NCI-H226 (cell line): Measurements from ENCODE around the gene HOXC11.

Experiments used
- DNase-seq: peaks from one replicate; pipeline ENCODE4 v3.0.0-alpha.2; 2015

The HOXC11 gene

GRCh38 chr12:53986686-53987483 lies 14.0 kb downstream of the HOXC11 start:
- DNase-seq, result no peak

- no peak for DNase-seq
Measured at GRCh38 chr12:53987787-53988230, 14.9 kb downstream of the HOXC11 start.

GRCh38 chr12:53988541-53989226 lies 15.8 kb downstream of the HOXC11 start:
- no peak for DNase-seq

DNA sequence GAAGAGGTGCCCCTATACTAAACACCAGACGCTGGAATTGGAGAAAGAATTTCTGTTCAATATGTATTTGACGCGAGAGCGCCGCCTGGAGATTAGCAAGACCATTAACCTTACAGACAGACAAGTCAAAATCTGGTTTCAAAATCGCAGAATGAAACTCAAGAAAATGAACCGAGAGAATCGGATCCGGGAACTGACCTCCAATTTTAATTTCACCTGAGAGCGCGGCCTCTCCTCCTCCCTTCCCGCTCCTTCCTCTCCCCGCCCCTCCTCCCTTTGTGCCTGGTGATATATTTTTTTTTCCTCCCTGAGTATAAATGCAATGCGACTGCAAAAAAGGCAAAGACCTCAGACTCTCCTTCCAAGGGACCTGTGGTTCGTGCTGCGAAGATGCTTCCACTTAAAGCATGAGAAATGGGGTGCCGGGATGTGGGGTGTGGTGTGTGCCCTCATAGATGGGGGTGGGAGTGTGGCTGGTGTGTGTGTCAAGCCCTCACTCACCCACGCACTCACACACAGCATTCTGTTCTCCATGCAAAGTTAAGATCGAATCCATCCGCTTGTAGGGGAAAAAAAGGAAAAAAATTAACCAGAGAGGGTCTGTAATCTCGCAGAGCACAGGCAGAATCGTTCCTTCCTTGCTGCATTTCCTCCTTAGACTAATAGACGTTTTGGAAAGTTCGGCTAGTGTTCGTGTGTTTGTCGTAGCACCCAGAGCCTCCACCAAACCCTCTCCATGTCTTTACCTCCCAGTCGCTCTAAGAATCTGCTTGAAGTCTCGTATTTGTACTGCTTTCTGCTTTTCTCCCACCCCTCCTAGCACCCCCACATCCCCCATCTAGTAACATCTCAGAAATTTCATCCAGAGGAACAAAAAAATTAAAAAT lies 16.5 kb downstream of the HOXC11 start:
- DNase-seq, result peak; percentile 43

- no peak for DNase-seq
Measured at GRCh38 chr12:53990311-53991076, 17.6 kb downstream of the HOXC11 start.

DNA sequence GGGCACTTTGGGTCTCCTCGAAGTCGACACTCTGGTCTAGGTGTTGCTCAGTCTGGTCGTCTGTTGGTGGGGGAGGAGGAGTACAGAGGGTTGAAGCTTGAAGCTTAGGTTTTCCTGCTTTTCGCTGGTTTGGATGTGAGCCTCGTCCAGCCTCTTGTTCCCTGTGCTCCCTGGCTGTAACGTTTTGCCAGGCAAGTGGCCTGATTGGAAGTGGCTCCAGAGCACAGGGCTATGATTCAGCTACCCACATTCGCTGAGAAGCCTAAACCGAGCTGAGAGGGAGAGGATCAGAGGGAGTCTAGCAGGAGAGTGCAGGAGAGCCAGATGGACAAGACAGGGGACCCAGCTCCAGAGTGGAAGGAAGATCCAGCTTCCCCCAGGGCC lies 18.1 kb downstream of the HOXC11 start:
- DNase-seq, result no peak

DNA sequence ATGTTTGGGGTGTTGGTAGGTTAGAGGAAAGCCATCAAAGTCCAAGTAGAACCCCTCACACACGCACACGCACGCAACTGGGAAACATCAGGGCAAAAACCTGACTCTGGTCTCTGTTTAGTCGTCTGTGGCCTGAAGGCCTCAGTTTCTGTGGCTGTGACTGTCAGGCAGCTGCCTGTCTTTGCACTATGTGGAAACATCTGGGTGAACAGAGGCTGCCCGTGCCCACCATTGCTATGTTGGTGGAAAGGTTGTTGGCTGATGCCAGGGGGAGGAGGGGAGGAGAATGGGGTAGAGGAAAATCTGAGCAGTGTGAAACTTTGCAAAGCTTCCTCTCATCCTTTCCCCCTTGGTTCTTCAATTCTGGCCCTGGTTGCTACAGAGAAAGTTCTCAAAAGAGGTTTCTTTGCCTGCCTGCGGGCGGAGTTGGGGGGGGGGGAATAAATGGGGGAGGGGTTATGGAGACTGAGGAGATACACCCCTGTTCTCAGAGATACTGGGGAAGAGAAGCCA lies 19.5 kb downstream of the HOXC11 start:
- no peak for DNase-seq

DNA sequence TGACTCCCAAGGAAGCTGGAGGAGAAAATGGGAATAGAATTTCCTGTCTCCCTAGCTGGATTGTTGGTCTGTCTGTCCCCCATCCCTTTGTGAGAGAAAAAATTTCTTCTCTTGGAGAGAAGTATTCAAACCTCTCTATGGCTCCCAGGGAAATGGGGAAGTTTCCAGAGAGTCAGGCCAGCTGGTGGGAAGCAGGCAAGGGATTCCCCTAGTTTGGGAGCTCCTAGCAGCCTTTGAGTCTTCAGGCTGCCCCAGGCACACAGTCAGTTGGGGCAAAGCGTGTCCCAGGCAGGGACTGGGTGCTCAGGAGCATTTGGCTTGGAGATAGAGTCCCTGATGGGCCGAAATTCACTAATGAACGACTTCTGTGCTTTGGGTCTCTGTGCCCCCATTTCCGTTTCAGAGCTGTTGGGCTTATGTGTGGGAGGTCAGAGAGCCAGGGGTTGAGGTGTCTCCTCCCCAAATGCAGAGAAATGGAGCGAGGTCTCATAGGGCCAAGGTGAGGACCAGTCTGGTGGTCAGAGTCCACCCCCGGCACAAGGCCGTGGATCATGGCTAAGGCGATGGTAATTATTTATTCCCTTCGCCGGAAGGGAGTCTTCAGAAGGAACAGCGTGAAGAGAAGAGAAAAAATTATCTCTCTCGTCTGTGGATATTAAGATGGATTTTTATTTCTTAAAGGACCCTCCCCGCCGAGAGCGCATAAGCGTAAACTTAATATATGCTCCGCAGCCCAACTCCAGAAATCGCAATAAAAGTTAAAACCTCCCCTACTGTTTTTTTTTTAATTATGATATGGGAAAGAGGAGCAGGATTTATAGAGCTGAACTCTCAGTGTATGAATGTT lies 20.5 kb downstream of the HOXC11 start:
- DNase-seq, result no peak

DNA sequence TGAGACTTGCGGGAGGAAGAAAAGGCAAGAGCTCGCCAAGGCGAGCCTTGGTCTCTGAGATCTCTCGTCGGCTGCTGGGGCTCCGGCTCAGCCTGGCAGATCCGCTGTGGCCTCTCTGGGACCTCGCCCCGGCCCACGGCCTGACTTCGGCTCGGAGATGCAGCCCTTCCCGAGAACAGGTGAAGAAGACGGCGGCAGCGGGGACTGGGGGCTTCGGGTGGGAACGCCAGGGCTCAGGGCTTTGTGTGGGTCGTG lies 21.0 kb downstream of the HOXC11 start:
- no peak for DNase-seq

DNA sequence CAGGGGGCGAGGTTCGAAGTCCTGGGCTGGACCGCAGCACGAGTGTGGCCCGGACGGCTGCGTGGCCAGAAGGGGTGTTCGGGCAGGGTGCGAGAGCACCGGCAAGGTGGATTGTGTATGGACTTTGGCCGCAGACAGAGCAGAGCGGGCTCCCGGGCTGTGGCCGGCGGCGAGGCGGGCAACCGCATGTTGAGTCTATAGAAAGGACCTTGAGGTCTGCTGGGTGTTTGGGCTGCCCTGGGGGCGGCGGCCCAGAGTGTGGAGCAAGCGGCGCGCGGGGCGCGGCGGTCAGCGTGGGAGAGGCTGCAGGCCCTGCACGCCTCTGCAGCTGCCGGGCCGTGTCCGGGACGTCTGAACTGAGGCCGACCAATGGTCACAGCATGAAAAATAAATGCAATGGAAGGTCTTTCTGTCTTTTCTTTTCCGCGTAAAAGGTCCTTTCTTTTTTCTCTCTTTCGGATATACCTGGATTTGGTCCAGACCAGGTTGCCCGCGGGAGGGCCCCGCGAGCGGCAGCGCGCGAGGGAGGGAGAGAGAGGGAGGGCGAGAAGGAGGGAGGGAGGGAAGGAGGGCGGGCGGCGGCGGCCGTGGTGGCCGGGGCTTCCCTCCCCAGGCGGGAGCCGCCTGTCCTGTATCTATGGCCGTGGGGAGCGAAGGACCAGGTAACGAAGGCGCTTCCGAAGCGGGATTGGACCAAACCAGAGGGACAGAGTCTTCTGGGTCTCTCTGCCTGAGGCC lies 21.5 kb downstream of the HOXC11 start:
- DNase-seq, result no peak

DNA sequence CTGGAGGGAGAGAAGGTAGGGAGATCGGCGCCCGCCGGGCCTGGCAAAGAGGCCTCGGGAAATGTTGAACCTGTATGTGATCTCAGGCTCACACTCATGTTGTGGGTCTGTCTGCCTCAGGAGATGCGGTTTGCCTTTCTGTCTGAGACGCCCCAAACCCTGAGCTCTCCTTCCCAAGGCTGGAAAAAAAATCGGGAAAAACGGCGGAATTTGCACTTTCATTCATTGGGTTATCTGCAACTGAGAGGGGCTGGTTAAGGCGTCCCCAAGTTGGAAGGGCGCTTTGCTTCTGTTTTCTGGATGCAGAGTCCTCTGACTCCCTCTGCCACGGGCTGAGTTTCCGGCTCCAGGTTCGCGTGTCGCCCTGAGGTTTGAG lies 22.1 kb downstream of the HOXC11 start:
- no peak for DNase-seq

- DNase-seq, result peak; percentile 79
Measured at GRCh38 chr12:53995378-53996239, 22.7 kb downstream of the HOXC11 start.

DNA sequence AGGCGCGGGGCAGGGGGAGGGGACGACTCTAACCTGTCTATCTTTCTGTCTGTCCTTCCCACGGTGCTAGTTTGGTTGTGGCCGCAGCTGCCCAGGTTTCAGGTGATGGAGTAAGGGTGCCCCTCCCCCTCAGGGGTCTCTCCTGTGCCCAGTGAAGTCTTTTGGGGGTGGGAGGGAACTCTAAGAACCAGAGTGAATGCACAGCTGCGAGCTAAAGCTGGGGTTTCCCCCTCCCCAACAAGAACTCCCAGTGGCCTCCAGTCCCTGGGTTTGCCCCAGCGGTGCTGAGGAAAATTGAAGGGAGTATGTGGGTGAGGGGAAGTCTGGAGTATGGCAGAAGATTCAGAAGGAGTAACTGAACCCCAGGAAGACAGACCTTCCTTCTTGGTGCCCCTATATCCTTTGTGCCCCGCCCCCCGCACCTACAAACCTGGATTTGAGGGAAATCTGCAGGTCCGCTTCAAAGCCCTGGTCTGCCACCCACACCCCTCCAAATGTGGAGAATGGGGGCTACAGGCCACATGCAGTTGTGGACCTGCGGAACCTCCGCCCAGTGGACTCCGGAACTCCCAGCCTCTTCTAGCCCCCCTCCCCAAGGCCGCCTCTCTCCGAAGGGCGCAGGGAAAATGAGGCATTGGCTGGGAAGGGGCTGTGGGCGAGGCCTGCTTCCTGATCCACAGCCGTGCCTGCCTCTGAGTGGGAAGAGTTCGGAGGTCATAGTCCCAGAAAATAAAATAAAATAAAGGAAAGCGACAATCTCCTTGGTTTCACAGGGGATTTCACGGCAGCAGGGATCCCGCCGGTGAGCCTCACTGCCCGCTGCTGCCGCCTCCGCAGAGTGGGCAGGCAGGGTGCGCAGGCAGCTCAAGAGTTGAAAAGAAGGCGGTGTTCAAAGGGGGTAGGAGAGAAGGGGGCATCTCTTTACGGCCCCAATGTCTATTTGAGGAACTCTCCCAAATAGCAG lies 23.6 kb downstream of the HOXC11 start:
- no peak for DNase-seq

GRCh38 chr12:53997204-53998109 lies 24.5 kb downstream of the HOXC11 start:
- DNase-seq, result no peak

DNA sequence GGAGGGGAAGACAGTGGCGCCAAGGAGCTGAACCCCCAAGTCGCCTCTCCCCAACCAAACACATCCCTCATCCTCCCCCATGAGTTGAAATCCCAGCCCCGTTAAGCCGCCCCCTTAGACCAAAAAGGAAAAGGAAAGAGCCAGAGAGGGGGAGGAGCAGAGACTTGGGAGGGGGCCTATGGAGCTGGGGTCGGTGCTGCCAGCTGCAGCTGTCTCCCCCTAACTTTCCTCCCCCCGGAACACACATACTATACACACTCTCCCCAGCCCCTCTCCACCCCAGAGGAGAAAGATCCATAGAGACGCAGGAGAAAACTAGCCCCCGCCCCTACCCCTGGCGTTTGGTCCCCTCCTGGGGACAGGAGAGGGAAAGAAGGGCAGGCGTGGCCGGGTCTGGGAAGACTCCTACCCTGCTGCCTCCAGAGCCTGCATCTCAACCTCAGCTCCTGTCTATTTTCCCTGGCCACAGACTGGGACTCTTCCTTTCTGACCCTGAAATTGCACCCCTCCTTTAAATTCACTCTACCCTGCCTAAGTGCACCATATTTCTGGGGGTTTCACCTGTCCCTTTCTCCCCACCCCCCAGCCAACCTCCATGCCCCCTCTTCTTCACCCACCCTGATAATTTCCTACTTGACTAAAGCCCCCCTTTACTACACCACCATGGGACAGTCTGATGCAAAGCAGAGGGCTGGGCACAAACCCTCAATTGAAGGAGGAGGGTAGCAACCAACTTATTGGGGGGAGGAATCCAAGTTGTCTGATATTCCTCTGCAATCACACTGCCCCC lies 25.4 kb downstream of the HOXC11 start:
- DNase-seq, result no peak

GRCh38 chr12:53998900-53999236 lies 25.9 kb downstream of the HOXC11 start:
- no peak for DNase-seq

GRCh38 chr12:53999559-54000115 lies 26.7 kb downstream of the HOXC11 start:
- peak; percentile 69 for DNase-seq
